Mesenchymal stem cell (in vitro differentiated cells and primary cell): Measurements from ENCODE around the gene METTL26.

Experiments
- DNase-seq: peaks from one replicate; pipeline ENCODE4 v3.0.0-alpha.2; 2013
- H2AFZ ChIP-seq: one replicate; pipeline ENCODE4 v1.6.1; 2013; ENCODE audit warnings: low read depth, mild to moderate bottlenecking, control low read depth, inconsistent platforms, low read length, moderate library complexity
- H2AK5ac ChIP-seq: 2 replicates; pipeline ENCODE4 v1.6.1; 2013; ENCODE audit warnings: low read length, moderate library complexity, mild to moderate bottlenecking, inconsistent platforms; ENCODE audit not compliant: severe bottlenecking
- H2BK120ac ChIP-seq: one replicate; pipeline ENCODE4 v1.6.1; 2013; ENCODE audit warnings: low read depth, mild to moderate bottlenecking, inconsistent platforms, low read length, moderate library complexity
- H2BK12ac ChIP-seq, 2 experiments: one replicate each; pipeline ENCODE4 v1.6.1; 2013; ENCODE audit warnings: inconsistent platforms in 2 of 2, low read length in 2 of 2, mild to moderate bottlenecking in 2 of 2, moderate library complexity in 2 of 2, control low read depth in 1 of 2
- H2BK15ac ChIP-seq: one replicate; pipeline ENCODE4 v1.6.1; 2013; ENCODE audit warnings: mild to moderate bottlenecking, low read depth, inconsistent platforms; ENCODE audit not compliant: poor library complexity, severe bottlenecking
- H2BK5ac ChIP-seq: 2 replicates; pipeline ENCODE4 v1.6.1; 2013; ENCODE audit warnings: low read depth, mild to moderate bottlenecking, low read length, control low read depth, inconsistent platforms; ENCODE audit not compliant: poor library complexity, severe bottlenecking
- H3K14ac ChIP-seq, 2 experiments: one replicate each; pipeline ENCODE4 v1.6.1; 2013; ENCODE audit warnings: inconsistent platforms in 2 of 2, low read length in 2 of 2, control low read depth in 1 of 2, mild to moderate bottlenecking in 1 of 2, moderate library complexity in 1 of 2
- H3K18ac ChIP-seq, 2 experiments: one replicate each; pipeline ENCODE4 v1.6.1; 2013; ENCODE audit warnings: inconsistent platforms in 2 of 2, low read length in 2 of 2, control low read depth in 1 of 2, low read depth in 1 of 2, mild to moderate bottlenecking in 1 of 2
- H3K23ac ChIP-seq, 2 experiments: one replicate each; pipeline ENCODE4 v1.6.1; 2013; ENCODE audit warnings: inconsistent platforms in 2 of 2, low read length in 2 of 2, mild to moderate bottlenecking in 2 of 2, moderate library complexity in 2 of 2, control low read depth in 1 of 2
- H3K27ac ChIP-seq: 2 replicates; pipeline ENCODE4 v1.5.1; 2013; ENCODE audit warnings: mild to moderate bottlenecking, moderate library complexity, low read length, control low read depth, inconsistent platforms; ENCODE audit not compliant: poor library complexity, severe bottlenecking
- H3K27me3 ChIP-seq, 2 experiments: 2 replicates each; pipeline versions ENCODE4 v1.6.1 to v1.7.0; 2013; ENCODE audit warnings: low read length in 2 of 2, mild to moderate bottlenecking in 2 of 2, moderate library complexity in 2 of 2, control low read depth in 1 of 2, inconsistent platforms in 1 of 2; ENCODE audit not compliant: control insufficient read depth in 1 of 2, insufficient read depth in 1 of 2
- H3K36me3 ChIP-seq, 2 experiments: 2 replicates each; pipeline versions ENCODE4 v1.6.1 to v1.7.0; 2013; ENCODE audit warnings: low read length in 2 of 2, control low read depth in 1 of 2, inconsistent platforms in 1 of 2, low read depth in 1 of 2, mild to moderate bottlenecking in 1 of 2; ENCODE audit not compliant: insufficient read depth in 2 of 2, control insufficient read depth in 1 of 2
- H3K4ac ChIP-seq, 2 experiments: one replicate each; pipeline ENCODE4 v1.6.1; 2013; ENCODE audit warnings: inconsistent platforms in 2 of 2, low read length in 2 of 2, mild to moderate bottlenecking in 2 of 2, moderate library complexity in 2 of 2, control low read depth in 1 of 2, low read depth in 1 of 2
- H3K4me1 ChIP-seq: 2 replicates; pipeline ENCODE4 v1.6.1; 2013; ENCODE audit warnings: low read depth, low read length, control low read depth; ENCODE audit not compliant: control insufficient read depth, insufficient read depth
- H3K4me2 ChIP-seq: 2 replicates; pipeline ENCODE4 v1.6.1; 2013; ENCODE audit warnings: low read length, mild to moderate bottlenecking, inconsistent platforms; ENCODE audit not compliant: poor library complexity, severe bottlenecking
- H3K4me3 ChIP-seq, 2 experiments: 2 replicates each; pipeline versions ENCODE4 v1.5.1 to v1.7.0; 2013; ENCODE audit warnings: low read length in 2 of 2, mild to moderate bottlenecking in 2 of 2, control low read depth in 1 of 2, low read depth in 1 of 2; ENCODE audit not compliant: insufficient read depth in 1 of 2
- H3K79me1 ChIP-seq: replicated peaks from 2 replicates; pipeline ENCODE4 v1.6.1; 2013; ENCODE audit warnings: mild to moderate bottlenecking, control low read depth, low read length, inconsistent platforms; ENCODE audit not compliant: poor library complexity, severe bottlenecking
- H3K9ac ChIP-seq: 2 replicates; pipeline ENCODE4 v1.7.0; 2013; ENCODE audit warnings: mild to moderate bottlenecking, low read length, moderate library complexity
- H3K9me3 ChIP-seq: 2 replicates; pipeline ENCODE4 v1.7.0; 2013; ENCODE audit warnings: mild to moderate bottlenecking, low read length; ENCODE audit not compliant: control insufficient read depth
- H4K8ac ChIP-seq: one replicate; pipeline ENCODE4 v1.6.1; 2013; ENCODE audit warnings: inconsistent platforms, mild to moderate bottlenecking, low read length, moderate library complexity
- H4K91ac ChIP-seq: one replicate; pipeline ENCODE4 v1.6.1; 2013; ENCODE audit warnings: mild to moderate bottlenecking, low read length, inconsistent platforms
- WGBS: methylation state at CpG from one replicate; pipeline ENCODE4 v1.1.7; 2013; ENCODE audit warnings: mixed read lengths; 5-methylcytosine and 5-hydroxymethylcytosine counted together

The METTL26 gene

DNA sequence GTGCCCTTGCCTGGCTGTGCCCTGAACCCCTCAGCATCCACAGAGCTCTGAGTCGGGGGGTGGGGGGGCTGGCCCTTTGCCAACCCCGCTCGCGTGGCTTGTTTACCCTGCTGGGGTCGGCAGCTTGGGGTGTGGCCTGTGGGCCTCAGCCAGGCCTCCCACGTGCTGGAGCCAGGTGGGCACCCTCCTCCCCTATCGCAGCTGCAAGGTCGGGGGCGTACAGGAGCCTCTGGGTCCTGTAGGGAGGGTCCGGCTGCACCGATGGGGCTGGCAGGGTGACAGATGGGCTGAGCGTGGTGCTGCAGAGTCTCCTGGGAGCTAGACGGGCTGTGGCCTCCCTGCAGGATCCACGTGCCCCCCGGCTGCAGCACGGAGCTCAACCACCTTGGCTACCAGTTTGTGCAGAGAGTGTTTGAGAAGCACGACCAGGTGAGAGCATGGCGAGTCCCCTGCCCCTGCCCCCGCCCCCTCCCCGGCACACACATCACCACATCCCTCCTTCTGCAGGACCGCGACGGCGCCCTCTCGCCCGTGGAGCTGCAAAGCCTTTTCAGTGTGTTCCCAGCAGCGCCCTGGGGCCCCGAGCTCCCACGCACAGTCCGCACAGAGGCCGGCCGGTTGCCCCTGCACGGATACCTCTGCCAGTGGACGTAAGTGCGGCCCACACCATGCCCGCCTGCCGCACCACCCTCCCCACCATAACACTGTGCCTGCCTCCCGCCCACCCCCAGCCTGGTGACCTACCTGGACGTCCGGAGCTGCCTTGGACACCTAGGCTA is 35.4 kb upstream of the METTL26 start:
- Histone ChIP-seq H3K4me3 (no peak overlapping the region), H3K14ac (no peak overlapping the region), H2BK5ac (no peak overlapping the region), H2AK5ac (no peak overlapping the region), H3K27me3 (no peaks in the 10 kb centered on the region), H3K27ac (no peak overlapping the region), H2BK15ac (no peak overlapping the region), H3K36me3 (peaks cover 41 to 62% of the 10 kb centered on the region in 2 experiments), H3K4me2 (no peak overlapping the region), H3K4ac (no peak overlapping the region), H4K8ac (no peak overlapping the region), H3K23ac (no peak overlapping the region), H2BK12ac (no peak overlapping the region), H3K9ac (no peak overlapping the region), H3K9me3 (no peaks in the 10 kb centered on the region), H2BK120ac (no peak overlapping the region), H3K79me1 (peaks cover 23% of the 10 kb centered on the region), H3K18ac (no peak overlapping the region), H2AFZ (no peak overlapping the region), H4K91ac (no peak overlapping the region), H3K4me1 (peaks cover 39% of the 10 kb centered on the region)
- no peak for DNase-seq
- WGBS = 96% methylated on average over 40 of the region's 40 CpGs

DNA sequence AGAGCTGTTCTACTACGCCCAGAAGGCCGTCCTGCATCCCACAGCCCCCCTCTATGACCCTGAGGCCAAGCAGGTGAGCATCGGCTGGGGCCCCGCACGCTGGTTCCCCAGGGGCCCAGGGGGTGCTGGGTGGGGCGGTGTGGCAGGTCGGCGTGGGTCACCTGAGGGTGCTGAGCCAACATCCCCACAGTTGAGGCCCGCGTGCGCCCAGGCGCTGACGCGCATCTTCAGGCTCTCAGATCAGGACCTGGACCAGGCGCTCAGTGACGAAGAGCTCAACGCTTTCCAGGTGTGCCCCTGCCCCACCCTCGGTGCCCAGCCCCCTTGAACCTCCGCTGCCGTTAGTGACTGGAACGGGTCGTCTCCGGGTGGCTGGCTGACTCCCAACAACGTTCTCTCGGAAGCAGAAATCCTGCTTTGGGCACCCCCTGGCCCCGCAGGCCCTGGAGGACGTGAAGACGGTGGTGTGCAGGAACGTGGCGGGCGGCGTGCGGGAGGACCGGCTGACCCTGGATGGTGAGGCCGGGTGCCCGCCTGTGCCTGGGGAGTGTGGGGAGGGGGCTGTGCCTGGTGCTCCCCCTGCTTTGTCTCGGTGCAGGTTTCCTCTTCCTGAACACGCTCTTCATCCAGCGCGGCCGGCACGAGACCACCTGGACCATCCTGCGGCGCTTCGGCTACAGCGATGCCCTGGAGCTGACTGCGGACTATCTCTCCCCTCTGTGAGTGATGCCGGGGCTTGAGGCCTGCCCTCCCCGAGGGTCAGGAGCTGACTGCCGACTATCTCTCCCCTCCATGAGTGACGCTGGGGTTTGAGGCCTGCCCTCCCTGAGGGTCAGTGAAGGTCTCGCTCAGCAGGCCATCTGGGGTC is 34.6 kb upstream of the METTL26 start:
- no peak overlapping the region for H3K4ac ChIP-seq
- no peaks in the 10 kb centered on the region for H3K27me3 ChIP-seq
- no peak overlapping the region for H2BK12ac ChIP-seq
- H3K14ac ChIP-seq = no peak overlapping the region
- H2AK5ac ChIP-seq = no peak overlapping the region
- no peak overlapping the region for H2BK120ac ChIP-seq
- H3K36me3 ChIP-seq = peaks cover 43 to 68% of the 10 kb centered on the region in 2 experiments
- no peak for DNase-seq
- H3K4me1 ChIP-seq = peaks cover 33% of the 10 kb centered on the region
- H2AFZ ChIP-seq = no peak overlapping the region
- no peak overlapping the region for H3K18ac ChIP-seq
- H3K4me2 ChIP-seq = no peak overlapping the region
- H2BK5ac ChIP-seq = no peak overlapping the region
- H3K9me3 ChIP-seq = no peaks in the 10 kb centered on the region
- no peak overlapping the region for H3K4me3 ChIP-seq
- peaks cover 23% of the 10 kb centered on the region for H3K79me1 ChIP-seq
- no peak overlapping the region for H4K8ac ChIP-seq
- no peak overlapping the region for H2BK15ac ChIP-seq
- no peak overlapping the region for H4K91ac ChIP-seq
- H3K9ac ChIP-seq = no peak overlapping the region
- no peak overlapping the region for H3K27ac ChIP-seq
- no peak overlapping the region for H3K23ac ChIP-seq
- WGBS = 96% methylated on average over 48 of the region's 52 CpGs

DNA sequence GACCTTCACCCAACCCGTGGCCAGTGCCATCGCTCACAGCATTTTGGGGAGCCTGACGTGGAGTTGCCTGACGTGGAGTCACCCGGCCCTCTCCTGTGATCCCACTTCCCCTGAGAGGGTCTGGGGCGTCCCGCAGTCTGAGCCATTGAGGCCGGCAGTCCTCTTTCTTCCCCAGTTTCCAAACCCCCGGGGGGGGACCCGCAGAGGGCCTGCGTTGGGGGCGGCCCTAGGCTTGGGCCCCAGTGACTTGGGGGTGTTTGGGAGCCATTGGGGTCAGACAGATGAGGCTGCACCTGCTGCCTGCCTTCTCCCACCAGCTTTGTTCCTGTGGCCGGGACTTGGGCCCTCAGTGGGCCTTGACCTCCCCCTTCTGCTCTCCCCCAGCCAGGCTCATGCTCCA is 33.6 kb upstream of the METTL26 start:
- H2BK12ac ChIP-seq = no peak overlapping the region
- no peak overlapping the region for H2BK15ac ChIP-seq
- peaks cover 43 to 68% of the 10 kb centered on the region in 2 experiments for H3K36me3 ChIP-seq
- no peak overlapping the region for H3K18ac ChIP-seq
- H3K9me3 ChIP-seq = no peaks in the 10 kb centered on the region
- no peak overlapping the region for H3K4me2 ChIP-seq
- H3K27ac ChIP-seq = no peak overlapping the region
- 98% methylated on average over 13 of the region's 13 CpGs for WGBS
- H3K14ac ChIP-seq = no peak overlapping the region
- no peak overlapping the region for H4K8ac ChIP-seq
- peaks cover 22% of the 10 kb centered on the region for H3K4me1 ChIP-seq
- peaks cover 23% of the 10 kb centered on the region for H3K79me1 ChIP-seq
- H4K91ac ChIP-seq = no peak overlapping the region
- no peak overlapping the region for H3K9ac ChIP-seq
- peak overlapping the region in 1 of 2 experiments; percentile 38 for H3K23ac ChIP-seq
- DNase-seq = no peak
- no peak overlapping the region for H2AFZ ChIP-seq
- no peak overlapping the region for H2BK5ac ChIP-seq
- H2AK5ac ChIP-seq = no peak overlapping the region
- no peak overlapping the region for H2BK120ac ChIP-seq
- peak overlapping the region in 1 of 2 experiments; percentile 12 for H3K4me3 ChIP-seq
- H3K4ac ChIP-seq = no peak overlapping the region
- no peaks in the 10 kb centered on the region for H3K27me3 ChIP-seq
